Ascending aorta (tissue), 2 donors: ENCODE results near the gene OCA2. TPM values are rescaled to one million over a fixed set of nuclear protein-coding genes. Genes with fewer than 3 reads are reported as not detected.

Source experiments
- DNase-seq, 2 donors: peaks; one replicate each; pipeline ENCODE4 v3.0.0-alpha.2; 2019; ENCODE audit warnings: low spot score in 2 of 2
- H3K27ac ChIP-seq, 2 donors: fragments of 200-600 bp; sonication (generic); one replicate each; pipeline ENCODE4 v1.5.1; 2016 to 2017; ENCODE audit warnings: mild to moderate bottlenecking in 1 of 2
- H3K27me3 ChIP-seq: fragments of 200-600 bp; sonication (generic); one replicate; pipeline ENCODE4 v1.5.1; 2017
- H3K36me3 ChIP-seq, 2 donors: fragments of 200-600 bp; sonication (generic); one replicate each; pipeline ENCODE4 v1.5.1; 2016
- H3K4me1 ChIP-seq, 2 donors: fragments of 200-600 bp; sonication (generic); one replicate each; pipeline ENCODE4 v1.5.1; 2016 to 2017; ENCODE audit warnings: mild to moderate bottlenecking in 1 of 2
- H3K4me3 ChIP-seq, 2 donors: fragments of 200-600 bp; sonication (generic); one replicate each; pipeline ENCODE4 v1.5.1; 2016 to 2017; ENCODE audit warnings: mild to moderate bottlenecking in 1 of 2
- H3K9me3 ChIP-seq, 2 donors: fragments of 200-600 bp; sonication (generic); one replicate each; pipeline ENCODE4 v1.5.1; 2016
- CTCF ChIP-seq, 3 experiments: fragments of 200-600 bp in 2 of 3; fragments of 450-650 bp in 1 of 3; sonication (generic) in 2 of 3; IDR thresholded peaks; one replicate each; pipeline ENCODE4 v1.5.1; 2016 to 2019; ENCODE audit warnings: antibody characterized with exemption in 3 of 3, mild to moderate bottlenecking in 1 of 3, moderate library complexity in 1 of 3
- intact Hi-C: fragments of 100-400 bp; cut with DNase I; formaldehyde crosslinking; loops from one replicate; pipeline ENCODE4 v1.15.1; 2023
- total RNA-seq: library from RNA; depleted of rRNA; stranded (reverse); fragments of >200 nt; gene quantifications from one replicate; pipeline ENCODE4 v1.1.0, GENCODE V29; 2016

OCA2 gene
- total RNA-seq, 1 donor from 2014 or later, result 1.2 TPM

- no peak overlapping the region for H3K27ac ChIP-seq
- no peak for DNase-seq
- H3K4me1 ChIP-seq, result no peaks in the 10 kb centered on the region
- no peaks in the 10 kb centered on the region for H3K9me3 ChIP-seq
- H3K27me3 ChIP-seq, result no peaks in the 10 kb centered on the region
- H3K4me3 ChIP-seq, result no peak overlapping the region
- TF ChIP-seq CTCF (IDR thresholded peaks at IDR 0.05), result no peak
- intact Hi-C loops, result no loop called here
- no peaks in the 10 kb centered on the region for H3K36me3 ChIP-seq
Observed at GRCh38 chr15:27906802-27907201, 192.3 kb downstream of the OCA2 start.

GRCh38 chr15:27903405-27903804, 195.7 kb downstream of the OCA2 start:
- no peaks in the 10 kb centered on the region for H3K36me3 ChIP-seq
- no peaks in the 10 kb centered on the region for H3K4me1 ChIP-seq
- no peaks in the 10 kb centered on the region for H3K27me3 ChIP-seq
- H3K27ac ChIP-seq, result no peak overlapping the region
- intact Hi-C loops, result no loop called here
- no peak overlapping the region for H3K4me3 ChIP-seq
- no peak for TF ChIP-seq CTCF (IDR thresholded peaks at IDR 0.05)
- no peak for DNase-seq
- no peaks in the 10 kb centered on the region for H3K9me3 ChIP-seq

GRCh38 chr15:27902680-27903385, 196.3 kb downstream of the OCA2 start:
- no peak for TF ChIP-seq CTCF (IDR thresholded peaks at IDR 0.05)
- Histone ChIP-seq H3K4me1 (no peaks in the 10 kb centered on the region), H3K9me3 (no peaks in the 10 kb centered on the region), H3K27me3 (no peaks in the 10 kb centered on the region), H3K36me3 (no peaks in the 10 kb centered on the region), H3K4me3 (no peak overlapping the region), H3K27ac (no peak overlapping the region)
- DNase-seq, result no peak
- intact Hi-C loops, result no loop called here

GRCh38 chr15:27899583-27900285, 199.4 kb downstream of the OCA2 start:
- no peak overlapping the region for H3K4me3 ChIP-seq
- no peaks in the 10 kb centered on the region for H3K27me3 ChIP-seq
- peaks cover 0 to 14% of the 10 kb centered on the region in 2 donors for H3K9me3 ChIP-seq
- TF ChIP-seq CTCF (IDR thresholded peaks at IDR 0.05), result no peak
- H3K4me1 ChIP-seq, result no peaks in the 10 kb centered on the region
- intact Hi-C loops, result no loop called here
- no peaks in the 10 kb centered on the region for H3K36me3 ChIP-seq
- no peak for DNase-seq
- H3K27ac ChIP-seq, result no peak overlapping the region

- Histone ChIP-seq H3K4me3 (no peak overlapping the region), H3K27ac (no peak overlapping the region), H3K36me3 (no peaks in the 10 kb centered on the region), H3K4me1 (no peaks in the 10 kb centered on the region), H3K9me3 (peaks cover 0 to 29% of the 10 kb centered on the region in 2 donors), H3K27me3 (no peaks in the 10 kb centered on the region)
- no peak for DNase-seq
- no peak for TF ChIP-seq CTCF (IDR thresholded peaks at IDR 0.05)
- intact Hi-C loops, result no loop called here
Observed at GRCh38 chr15:27897481-27897880, 201.6 kb downstream of the OCA2 start.
